SK-N-SH (cell line): Measurements from ENCODE around the gene EIF3D. TPM values are rescaled to one million over a fixed set of nuclear protein-coding genes. Genes with fewer than 3 reads are reported as not detected.

ENCODE experiments used
- CTCF ChIA-PET: fragments of 300-600, 350-600 bp; formaldehyde crosslinking; extraction: SDS; loops from one replicate; lab custom pipeline; 2021; lab: Yijun Ruan, JAX
- POLR2A ChIA-PET: fragments of 350-600 bp; sonication (Branson Sonifier 250); formaldehyde crosslinking; extraction: SDS; loops from one replicate; lab custom pipeline; 2020; ENCODE audit warnings: antibody characterized with exemption, inconsistent platforms; lab: Yijun Ruan, JAX
- DNase-seq: peaks from one replicate; pipeline ENCODE4 v3.0.0; 2012
- H2AFZ ChIP-seq: fragments of 200-600 bp; sonication (generic); 2 replicates; pipeline ENCODE4 v1.8.1; 2016; ENCODE audit warnings: antibody characterized with exemption, mild to moderate bottlenecking, low read depth
- H3F3A ChIP-seq: fragments of 200-600 bp; sonication (generic); replicated peaks from 2 replicates; pipeline ENCODE3; 2016; ENCODE audit warnings: antibody characterized with exemption, mild to moderate bottlenecking; ENCODE audit not compliant: insufficient read depth
- H3K27ac ChIP-seq, 2 experiments: fragments of 200-500 bp in 1 of 2; fragments of 200-600 bp in 1 of 2; sonication (Bioruptor generic) in 1 of 2; sonication (generic), shearing (Covaris generic) in 1 of 2; 2 replicates each; pipeline versions ENCODE4 v1.5.1 to v1.6.1; 2014 to 2016; ENCODE audit warnings: low read depth in 2 of 2, inconsistent platforms in 1 of 2, low read length in 1 of 2, mild to moderate bottlenecking in 1 of 2, mixed read lengths in 1 of 2
- H3K27me3 ChIP-seq: fragments of 200-600 bp; sonication (generic), shearing (Covaris generic); 2 replicates; pipeline ENCODE4 v1.6.1; 2016; ENCODE audit warnings: mixed run types; ENCODE audit not compliant: insufficient read depth
- H3K36me3 ChIP-seq, 2 experiments: fragments of 200-500 bp in 1 of 2; fragments of 200-600 bp in 1 of 2; sonication (Bioruptor generic) in 1 of 2; sonication (generic) in 1 of 2; replicated peaks in 1 of 2; 2 replicates each; pipeline versions ENCODE3 to v1.5.1; 2014 to 2016; ENCODE audit warnings: low read length in 1 of 2, mild to moderate bottlenecking in 1 of 2; ENCODE audit not compliant: insufficient read depth in 2 of 2, control insufficient read depth in 1 of 2
- H3K4me1 ChIP-seq, 2 experiments: fragments of 200-500 bp in 1 of 2; fragments of 200-600 bp in 1 of 2; sonication (Bioruptor generic) in 1 of 2; sonication (generic), shearing (Covaris generic) in 1 of 2; 2 replicates each; pipeline versions ENCODE4 v1.5.1 to v1.6.1; 2014 to 2016; ENCODE audit warnings: low read depth in 1 of 2, low read length in 1 of 2, mixed run types in 1 of 2; ENCODE audit not compliant: insufficient read depth in 2 of 2, control insufficient read depth in 1 of 2
- H3K4me2 ChIP-seq: fragments of 200-600 bp; sonication (generic), shearing (Covaris generic); 2 replicates; pipeline ENCODE4 v1.6.1; 2017; ENCODE audit warnings: mixed run types
- H3K4me3 ChIP-seq, 2 experiments: fragments of 200-500 bp in 1 of 2; fragments of 200-600 bp in 1 of 2; sonication (Bioruptor generic) in 1 of 2; sonication (generic), shearing (Covaris generic) in 1 of 2; 2 replicates each; pipeline versions ENCODE4 v1.5.1 to v1.8.1; 2014 to 2016; ENCODE audit warnings: low read depth in 2 of 2, inconsistent platforms in 1 of 2, low read length in 1 of 2, mild to moderate bottlenecking in 1 of 2, mixed read lengths in 1 of 2, moderate library complexity in 1 of 2
- H3K79me2 ChIP-seq: fragments of 200-600 bp; sonication (generic); 2 replicates; pipeline ENCODE4 v1.8.1; 2017; ENCODE audit warnings: mild to moderate bottlenecking; ENCODE audit not compliant: insufficient read depth
- H3K9ac ChIP-seq: fragments of 200-600 bp; sonication (generic); 2 replicates; pipeline ENCODE4 v1.6.1; 2017; ENCODE audit warnings: mixed run types
- H3K9me2 ChIP-seq: fragments of 200-600 bp; sonication (generic); 2 replicates; pipeline ENCODE4 v1.6.1; 2017; ENCODE audit warnings: mixed run types
- H3K9me3 ChIP-seq: fragments of 200-600 bp; sonication (generic); 2 replicates; pipeline ENCODE4 v1.6.1; 2017; ENCODE audit warnings: mixed run types, mild to moderate bottlenecking, moderate library complexity
- H4K20me1 ChIP-seq: fragments of 200-600 bp; sonication (generic); 2 replicates; pipeline ENCODE4 v1.6.1; 2017; ENCODE audit warnings: mild to moderate bottlenecking, mixed run types; ENCODE audit not compliant: insufficient read depth
- CHD2 ChIP-seq: fragments of 150-350 bp; IDR thresholded peaks from 2 replicates; pipeline ENCODE4 v1.6.1; 2018; ENCODE audit warnings: low read length; ENCODE audit not compliant: partially characterized antibody
- ELF1 ChIP-seq: IDR thresholded peaks from 2 replicates; pipeline ENCODE4 v1.4.0; 2012
- FOSL2 ChIP-seq: IDR thresholded peaks from 2 replicates; pipeline ENCODE4 v1.4.0; 2012; ENCODE audit warnings: low read depth, mild to moderate bottlenecking, moderate library complexity, borderline replicate concordance
- GABPA ChIP-seq: IDR thresholded peaks from 2 replicates; pipeline ENCODE4 v1.4.0; 2012; ENCODE audit warnings: low read depth, mild to moderate bottlenecking
- GATA2 ChIP-seq: sonication (generic); formaldehyde crosslinking; IDR thresholded peaks from 2 replicates; pipeline ENCODE4 v1.5.0; 2020; ENCODE audit warnings: mild to moderate bottlenecking, missing genetic modification reagents
- IRF3 ChIP-seq: fragments of 150-350 bp; IDR thresholded peaks from 2 replicates; pipeline ENCODE4 v1.6.1; 2016; ENCODE audit warnings: mild to moderate bottlenecking, low read depth, low read length
- MEF2A ChIP-seq: IDR thresholded peaks from 2 replicates; pipeline ENCODE4 v1.4.0; 2012; ENCODE audit warnings: low read depth, borderline replicate concordance
- MXI1 ChIP-seq: IDR thresholded peaks from 2 replicates; pipeline ENCODE4 v1.6.1; 2012; ENCODE audit warnings: mild to moderate bottlenecking, low read depth, low read length, improper control_type of control experiment
- RAD21 ChIP-seq: IDR thresholded peaks from 2 replicates; pipeline ENCODE4 v1.6.1; 2012; ENCODE audit warnings: mild to moderate bottlenecking, low read length
- RCOR1 ChIP-seq: fragments of 150-350 bp; IDR thresholded peaks from 2 replicates; pipeline ENCODE4 v1.6.1; 2017; ENCODE audit warnings: antibody characterized with exemption, low read length
- REST ChIP-seq: IDR thresholded peaks from 2 replicates; pipeline ENCODE4 v1.6.1; 2012; ENCODE audit warnings: mild to moderate bottlenecking, low read depth, low read length, moderate library complexity
- RFX5 ChIP-seq: IDR thresholded peaks from 2 replicates; pipeline ENCODE4 v1.6.1; 2012; ENCODE audit warnings: mild to moderate bottlenecking, improper control_type of control experiment, low read length
- RXRA ChIP-seq: IDR thresholded peaks from 2 replicates; pipeline ENCODE4 v1.4.0; 2012; ENCODE audit warnings: low read depth, mild to moderate bottlenecking, borderline replicate concordance
- TAF1 ChIP-seq: IDR thresholded peaks from 2 replicates; pipeline ENCODE4 v1.6.1; 2012; ENCODE audit warnings: low read depth, mild to moderate bottlenecking, low read length, moderate library complexity, borderline replicate concordance
- YY1 ChIP-seq: IDR thresholded peaks from 2 replicates; pipeline ENCODE4 v1.4.0; 2012; ENCODE audit warnings: low read depth, mild to moderate bottlenecking
- WGBS: methylation state at CpG from one replicate; pipeline ENCODE4 v1.1.6; 2017; ENCODE audit warnings: low lambda C conversion rate; 5-methylcytosine and 5-hydroxymethylcytosine counted together
- polyA plus RNA-seq, 3 experiments: library from polyadenylated mRNA; depleted of rRNA; stranded (reverse); fragments of >200 nt; gene quantifications; 2 replicates each; pipeline ENCODE4 v1.2.3, GENCODE V29; 2012
- TF ChIP-seq, protein P1 (sequence below): IDR thresholded peaks from 2 replicates; pipeline ENCODE4 v1.4.0; 2012; ENCODE audit warnings: low read depth

The EIF3D gene
- polyA plus RNA-seq, 1 of the 3 experiments (the other 2 are of a cell fraction) = 423 TPM

GRCh38 chr22:36574728-36575127 lies 45.8 kb upstream of the EIF3D start:
- CTCF ChIA-PET = interaction anchor here (1.6 kb wide), 1 partner anchor 28 kb away, joined by 5 read pairs; no protein-coding TSS in a partner anchor
- POLR2A ChIA-PET = interaction anchor here (0.5 kb wide), 1 partner anchor 41 kb away, joined by 3 read pairs; no protein-coding TSS in a partner anchor
- H2AFZ ChIP-seq = no peak overlapping the region
- H3K79me2 ChIP-seq = no peaks in the 10 kb centered on the region
- no peak overlapping the region for H3K9ac ChIP-seq
- H4K20me1 ChIP-seq = no peaks in the 10 kb centered on the region
- no peaks in the 10 kb centered on the region for H3K36me3 ChIP-seq
- no peak overlapping the region for H3K4me3 ChIP-seq
- no peaks in the 10 kb centered on the region for H3K27me3 ChIP-seq
- H3K27ac ChIP-seq = no peak overlapping the region
- 81% methylated on average over 1 of the region's 1 CpG for WGBS
- no peaks in the 10 kb centered on the region for H3K9me3 ChIP-seq
- no peaks in the 10 kb centered on the region for H3K9me2 ChIP-seq
- H3K4me2 ChIP-seq = no peak overlapping the region
- H3K4me1 ChIP-seq = no peaks in the 10 kb centered on the region; a peak in 1 of 4 replicates
- H3F3A ChIP-seq = peaks cover 5% of the 10 kb centered on the region
- DNase-seq = no peak
- TF ChIP-seq GATA2 (CRISPR knock-in tag) (no peak), FOSL2 (no peak), ELF1 (no peak), MEF2A (no peak), YY1 (no peak), GABPA (no peak), TAF1 (no peak), RFX5 (no peak), RXRA (no peak), RCOR1 (no peak), IRF3 (no peak), REST (no peak), CHD2 (no peak), RAD21 (no peak), MXI1 (no peak)
- TF ChIP-seq, protein P1, sequence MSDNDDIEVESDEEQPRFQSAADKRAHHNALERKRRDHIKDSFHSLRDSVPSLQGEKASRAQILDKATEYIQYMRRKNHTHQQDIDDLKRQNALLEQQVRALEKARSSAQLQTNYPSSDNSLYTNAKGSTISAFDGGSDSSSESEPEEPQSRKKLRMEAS = no peak
